Vagina (tissue), 2 donors: Measurements from ENCODE around the gene PNMA6F. TPM values are rescaled to one million over a fixed set of nuclear protein-coding genes. Genes with fewer than 3 reads are reported as not detected.

Source experiments
- DNase-seq, 2 donors: peaks; one replicate each; pipeline ENCODE4 v3.0.0-alpha.2; 2017; ENCODE audit errors: extremely low spot score in 2 of 2
- H3K27ac ChIP-seq: fragments of 200-600 bp; sonication (generic); one replicate; pipeline ENCODE4 v1.5.1; 2019
- H3K27me3 ChIP-seq: fragments of 200-600 bp; sonication (generic); one replicate; pipeline ENCODE4 v1.5.1; 2019
- H3K36me3 ChIP-seq, 2 donors: fragments of 200-600 bp; sonication (generic); one replicate each; pipeline ENCODE4 v1.5.1; 2017 to 2019
- H3K4me1 ChIP-seq: fragments of 200-600 bp; sonication (generic); one replicate; pipeline ENCODE4 v1.5.1; 2019
- H3K4me3 ChIP-seq, 2 donors: fragments of 200-600 bp; sonication (generic); 1 replicate in 1 of 2; 2 replicates in 1 of 2; pipeline ENCODE4 v1.5.1; 2016 to 2019
- H3K9me3 ChIP-seq: fragments of 200-600 bp; sonication (generic); one replicate; pipeline ENCODE4 v1.5.1; 2019
- CTCF ChIP-seq, 3 experiments: fragments of 450-650 bp in 2 of 3; fragments of 200-600 bp in 1 of 3; sonication (generic) in 1 of 3; IDR thresholded peaks; one replicate each; pipeline ENCODE4 v1.5.1; 2017 to 2019; ENCODE audit warnings: antibody characterized with exemption in 3 of 3, mild to moderate bottlenecking in 2 of 3, moderate library complexity in 2 of 3
- POLR2A ChIP-seq, 2 donors: fragments of 450-650 bp; IDR thresholded peaks; one replicate each; pipeline ENCODE4 v1.6.1; 2017; ENCODE audit warnings: antibody characterized with exemption in 2 of 2, mild to moderate bottlenecking in 2 of 2, moderate library complexity in 2 of 2
- POLR2AphosphoS5 ChIP-seq, 2 donors: sonication (generic); formaldehyde crosslinking; IDR thresholded peaks; one replicate each; pipeline ENCODE4 v1.9.0; 2017; ENCODE audit warnings: antibody characterized with exemption in 2 of 2, mild to moderate bottlenecking in 2 of 2, low read depth in 1 of 2; ENCODE audit not compliant: insufficient read depth in 1 of 2
- intact Hi-C: fragments of 100-400 bp; cut with DNase I; formaldehyde crosslinking; loops from one replicate; pipeline ENCODE4 v1.15.1; 2023
- total RNA-seq: library from RNA; depleted of rRNA; stranded (reverse); fragments of >200 nt; gene quantifications from one replicate; pipeline ENCODE4 v1.2.3, GENCODE V29; 2016

Gene PNMA6F
- total RNA-seq: not detected

DNA sequence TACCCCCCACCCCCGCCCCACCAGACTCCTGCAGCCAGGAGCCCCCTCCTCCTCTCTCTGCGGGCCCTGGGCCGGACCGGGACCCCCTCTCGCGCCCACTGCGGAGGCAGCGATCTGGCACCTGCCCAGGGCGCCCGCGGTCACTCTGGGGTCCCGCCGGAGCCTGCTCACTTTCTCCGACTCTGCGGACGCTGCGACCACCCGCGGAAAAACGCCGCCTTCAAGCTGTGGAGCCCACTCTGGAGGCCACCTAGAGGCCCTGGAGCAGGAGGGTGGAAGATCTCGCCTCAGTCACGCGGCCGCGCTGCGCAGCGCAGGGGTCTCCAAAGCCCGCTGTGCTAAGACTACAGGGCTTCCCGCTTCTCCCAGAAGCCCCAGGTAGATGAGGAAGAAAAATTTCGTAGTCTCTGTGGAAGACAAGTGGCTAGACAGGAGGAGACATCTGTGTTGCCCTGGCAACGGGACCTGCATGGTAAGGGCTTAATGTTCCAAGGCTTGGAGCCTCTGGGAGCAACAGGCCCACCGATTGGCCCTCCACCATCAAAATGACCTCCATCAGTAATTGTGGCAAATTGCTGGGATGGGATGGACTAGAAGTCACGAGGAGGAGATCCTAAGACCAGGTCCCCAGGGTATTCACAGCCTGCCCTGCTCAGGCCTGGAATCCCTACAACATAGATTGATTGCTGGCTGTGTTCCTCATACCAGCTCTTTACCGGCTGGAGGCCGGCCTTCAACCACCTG, at the start of gene PNMA6F:
Gene PNMA6F (minus strand): TSS at position 387 of the 744 bp plus-strand sequence. CDS start 1,093 bp downstream, outside the sequence.
- Histone ChIP-seq H3K27ac (no peak within 1 kb of the TSS), H3K4me3 (no peak within 1 kb of the TSS), H3K27me3 (no peaks in the 10 kb centered on the region), H3K36me3 (no peaks in the 10 kb centered on the region), H3K9me3 (no peaks in the 10 kb centered on the region), H3K4me1 (no peaks in the 10 kb centered on the region)
- intact Hi-C loops: no loop called here
- peak in 1 of 2 donors; percentile 77 for DNase-seq
- TF ChIP-seq POLR2AphosphoS5 (IDR thresholded peaks at IDR 0.05; ENCODE audit: insufficient read depth in 1 of 2, low read depth in 1 of 2) (no peak), POLR2A (IDR thresholded peaks at IDR 0.05) (no peak), CTCF (IDR thresholded peaks at IDR 0.05) (no peak)

GRCh38 chrX:153371256-153371655, 49.7 kb upstream of the PNMA6F start:
- peak in 1 of 2 donors; percentile 12 for DNase-seq
- intact Hi-C loops: no loop called here
- H3K9me3 ChIP-seq: no peaks in the 10 kb centered on the region
- H3K4me3 ChIP-seq: no peak overlapping the region
- no peaks in the 10 kb centered on the region for H3K4me1 ChIP-seq
- H3K27me3 ChIP-seq: no peaks in the 10 kb centered on the region
- no peak for TF ChIP-seq POLR2AphosphoS5 (IDR thresholded peaks at IDR 0.05; ENCODE audit: insufficient read depth in 1 of 2, low read depth in 1 of 2)
- TF ChIP-seq POLR2A (IDR thresholded peaks at IDR 0.05): no peak
- TF ChIP-seq CTCF (IDR thresholded peaks at IDR 0.05): no peak
- H3K27ac ChIP-seq: no peak overlapping the region
- H3K36me3 ChIP-seq: no peaks in the 10 kb centered on the region

- Histone ChIP-seq H3K4me3 (no peak overlapping the region), H3K27me3 (no peaks in the 10 kb centered on the region), H3K4me1 (no peaks in the 10 kb centered on the region), H3K9me3 (no peaks in the 10 kb centered on the region), H3K27ac (no peak overlapping the region), H3K36me3 (no peaks in the 10 kb centered on the region)
- intact Hi-C loops: no loop called here
- TF ChIP-seq POLR2A (IDR thresholded peaks at IDR 0.05): no peak
- no peak for TF ChIP-seq CTCF (IDR thresholded peaks at IDR 0.05)
- no peak for TF ChIP-seq POLR2AphosphoS5 (IDR thresholded peaks at IDR 0.05; ENCODE audit: insufficient read depth in 1 of 2, low read depth in 1 of 2)
- DNase-seq: peak in 1 of 2 donors; percentile 28
Observed at GRCh38 chrX:153370293-153371055, 48.9 kb upstream of the PNMA6F start.

GRCh38 chrX:153366878-153367538, 45.4 kb upstream of the PNMA6F start:
- intact Hi-C loops: no loop called here
- Histone ChIP-seq H3K9me3 (no peaks in the 10 kb centered on the region), H3K27me3 (no peaks in the 10 kb centered on the region), H3K4me1 (no peaks in the 10 kb centered on the region), H3K27ac (no peak overlapping the region), H3K36me3 (no peaks in the 10 kb centered on the region), H3K4me3 (no peak overlapping the region)
- DNase-seq: no peak
- TF ChIP-seq CTCF (IDR thresholded peaks at IDR 0.05): no peak
- no peak for TF ChIP-seq POLR2A (IDR thresholded peaks at IDR 0.05)
- no peak for TF ChIP-seq POLR2AphosphoS5 (IDR thresholded peaks at IDR 0.05; ENCODE audit: insufficient read depth in 1 of 2, low read depth in 1 of 2)
